Measurements from ENCODE around the gene TTC9B.

Gene TTC9B

GRCh38 chr19:40231057-40231456 lies 12.9 kb upstream of the TTC9B start:
- in situ Hi-C loops (cut with MboI; ENCODE audit: low sequenced_read_pairs, unreplicated experiment) = loop anchor here (25.0 kb wide), 1 partner anchor 344 kb away; no protein-coding TSS in a partner anchor
- no peak for TF ChIP-seq CTCF (IDR thresholded peaks at IDR 0.05; ENCODE audit: borderline replicate concordance, control extremely low read depth, extremely low read depth, insufficient read depth, missing control alignments)
- DNase-seq (ENCODE audit: low spot score) = no peak

- in situ Hi-C loops (cut with MboI; ENCODE audit: low sequenced_read_pairs, unreplicated experiment) = loop anchor here (25.0 kb wide), 1 partner anchor 343 kb away; no protein-coding TSS in a partner anchor
- no peak for TF ChIP-seq CTCF (IDR thresholded peaks at IDR 0.05; ENCODE audit: borderline replicate concordance, control extremely low read depth, extremely low read depth, insufficient read depth, missing control alignments)
Observed at GRCh38 chr19:40229926-40230417, 11.8 kb upstream of the TTC9B start.

GRCh38 chr19:40229484-40229883 lies 11.3 kb upstream of the TTC9B start:
- DNase-seq (ENCODE audit: low spot score) = no peak
- no peak for TF ChIP-seq CTCF (IDR thresholded peaks at IDR 0.05; ENCODE audit: borderline replicate concordance, control extremely low read depth, extremely low read depth, insufficient read depth, missing control alignments)
- in situ Hi-C loops (cut with MboI; ENCODE audit: low sequenced_read_pairs, unreplicated experiment) = loop anchor here (25.0 kb wide), 1 partner anchor 342 kb away; no protein-coding TSS in a partner anchor

More at GRCh38 chr19:40229926-40230417, 11.8 kb upstream of the TTC9B start:
- no peak for DNase-seq (ENCODE audit: low spot score)

GRCh38 chr19:40228863-40229262 lies 10.7 kb upstream of the TTC9B start:
- in situ Hi-C loops (cut with MboI; ENCODE audit: low sequenced_read_pairs, unreplicated experiment) = loop anchor here (25.0 kb wide), 1 partner anchor 342 kb away; no protein-coding TSS in a partner anchor
- TF ChIP-seq CTCF (IDR thresholded peaks at IDR 0.05; ENCODE audit: borderline replicate concordance, control extremely low read depth, extremely low read depth, insufficient read depth, missing control alignments) = no peak
- no peak for DNase-seq (ENCODE audit: low spot score)

- no peak for DNase-seq (ENCODE audit: low spot score)
- no peak for TF ChIP-seq CTCF (IDR thresholded peaks at IDR 0.05; ENCODE audit: borderline replicate concordance, control extremely low read depth, extremely low read depth, insufficient read depth, missing control alignments)
- in situ Hi-C loops (cut with MboI; ENCODE audit: low sequenced_read_pairs, unreplicated experiment) = loop anchor here (25.0 kb wide), 1 partner anchor 341 kb away; no protein-coding TSS in a partner anchor
Observed at GRCh38 chr19:40228346-40228745, 10.2 kb upstream of the TTC9B start.

GRCh38 chr19:40225440-40226305 lies 7.5 kb upstream of the TTC9B start:
- in situ Hi-C loops (cut with MboI; ENCODE audit: low sequenced_read_pairs, unreplicated experiment) = loop anchor here (25.0 kb wide), 1 partner anchor 338 kb away; no protein-coding TSS in a partner anchor
- DNase-seq (ENCODE audit: low spot score) = no peak
- no peak for TF ChIP-seq CTCF (IDR thresholded peaks at IDR 0.05; ENCODE audit: borderline replicate concordance, control extremely low read depth, extremely low read depth, insufficient read depth, missing control alignments)

Data from GM13976 (cell line).